GM19397 (cell line): Measurements from ENCODE around the gene ANKS1A.
"Not testable (repeated sequence)": the region's sequence is repeated elsewhere in the genome, so short reads cannot be mapped to it uniquely, and the experiment has no call there.

ENCODE experiments used
- ATAC-seq: cut with Tn5 transposase; IDR thresholded peaks from one replicate; pipeline ENCODE4 v1.9.1; 2021; ENCODE audit warnings: mild to moderate bottlenecking, moderate library complexity; ENCODE audit not compliant: unreplicated experiment

The ANKS1A gene

GRCh38 chr6:34917626-34918285 is 28.7 kb downstream of the ANKS1A start:
- no peak for ATAC-seq

- no peak for ATAC-seq
Observed at GRCh38 chr6:34919651-34920050, 30.6 kb downstream of the ANKS1A start.

GRCh38 chr6:34920097-34920496 is 31.0 kb downstream of the ANKS1A start:
- ATAC-seq = no peak

- ATAC-seq = no peak
Observed at GRCh38 chr6:34922177-34922663, 33.2 kb downstream of the ANKS1A start.

GRCh38 chr6:34924831-34925625 is 36.0 kb downstream of the ANKS1A start:
- no peak for ATAC-seq

GRCh38 chr6:34926655-34927054 is 37.6 kb downstream of the ANKS1A start:
- ATAC-seq = no peak

GRCh38 chr6:34928220-34928619 is 39.2 kb downstream of the ANKS1A start:
- no peak for ATAC-seq

GRCh38 chr6:34928695-34929094 is 39.6 kb downstream of the ANKS1A start:
- no peak for ATAC-seq

GRCh38 chr6:34929241-34929978 is 40.4 kb downstream of the ANKS1A start:
- no peak for ATAC-seq

GRCh38 chr6:34930221-34930620 is 41.2 kb downstream of the ANKS1A start:
- no peak for ATAC-seq

- not testable (repeated sequence) for ATAC-seq
Observed at GRCh38 chr6:34932202-34932601, 43.1 kb downstream of the ANKS1A start.

GRCh38 chr6:34934516-34934915 is 45.5 kb downstream of the ANKS1A start:
- no peak for ATAC-seq

- ATAC-seq = no peak
Observed at GRCh38 chr6:34938268-34938667, 49.2 kb downstream of the ANKS1A start.

GRCh38 chr6:34940030-34940434 is 51.0 kb downstream of the ANKS1A start:
- ATAC-seq = no peak

- ATAC-seq = no peak
Observed at GRCh38 chr6:34941421-34941820, 52.4 kb downstream of the ANKS1A start.

- ATAC-seq = no peak
Observed at GRCh38 chr6:34945317-34945716, 56.3 kb downstream of the ANKS1A start.

- ATAC-seq = no peak
Observed at GRCh38 chr6:34947561-34947960, 58.5 kb downstream of the ANKS1A start.

GRCh38 chr6:34949636-34950035 is 60.6 kb downstream of the ANKS1A start:
- ATAC-seq = no peak

GRCh38 chr6:34950849-34951248 is 61.8 kb downstream of the ANKS1A start:
- no peak for ATAC-seq

GRCh38 chr6:34951731-34952130 is 62.7 kb downstream of the ANKS1A start:
- ATAC-seq = no peak
